Breast epithelium (tissue), 3 donors: ENCODE results near the gene PRR33.

ENCODE experiments used
- CTCF ChIP-seq, 3 donors: fragments of 450-650 bp; IDR thresholded peaks; one replicate each; pipeline ENCODE4 v1.5.1; 2016 to 2017; ENCODE audit warnings: antibody characterized with exemption in 3 of 3, mild to moderate bottlenecking in 3 of 3, moderate library complexity in 3 of 3
- POLR2A ChIP-seq: fragments of 450-650 bp; IDR thresholded peaks from one replicate; pipeline ENCODE4 v1.6.1; 2016; ENCODE audit warnings: antibody characterized with exemption, mild to moderate bottlenecking, moderate library complexity

- TF ChIP-seq CTCF (IDR thresholded peaks at IDR 0.05) (no peak), POLR2A (no peak)
These were observed 32.7 kb downstream of the PRR33 start for GRCh38 chr11:1859004-1859403.
